Measurements from ENCODE around the gene CAPZB. TPM values are rescaled to one million over a fixed set of nuclear protein-coding genes. Genes with fewer than 3 reads are reported as not detected.

Gene CAPZB
- total and polyA plus RNA-seq, 10 donors = 139 to 386 (median 277) TPM

DNA sequence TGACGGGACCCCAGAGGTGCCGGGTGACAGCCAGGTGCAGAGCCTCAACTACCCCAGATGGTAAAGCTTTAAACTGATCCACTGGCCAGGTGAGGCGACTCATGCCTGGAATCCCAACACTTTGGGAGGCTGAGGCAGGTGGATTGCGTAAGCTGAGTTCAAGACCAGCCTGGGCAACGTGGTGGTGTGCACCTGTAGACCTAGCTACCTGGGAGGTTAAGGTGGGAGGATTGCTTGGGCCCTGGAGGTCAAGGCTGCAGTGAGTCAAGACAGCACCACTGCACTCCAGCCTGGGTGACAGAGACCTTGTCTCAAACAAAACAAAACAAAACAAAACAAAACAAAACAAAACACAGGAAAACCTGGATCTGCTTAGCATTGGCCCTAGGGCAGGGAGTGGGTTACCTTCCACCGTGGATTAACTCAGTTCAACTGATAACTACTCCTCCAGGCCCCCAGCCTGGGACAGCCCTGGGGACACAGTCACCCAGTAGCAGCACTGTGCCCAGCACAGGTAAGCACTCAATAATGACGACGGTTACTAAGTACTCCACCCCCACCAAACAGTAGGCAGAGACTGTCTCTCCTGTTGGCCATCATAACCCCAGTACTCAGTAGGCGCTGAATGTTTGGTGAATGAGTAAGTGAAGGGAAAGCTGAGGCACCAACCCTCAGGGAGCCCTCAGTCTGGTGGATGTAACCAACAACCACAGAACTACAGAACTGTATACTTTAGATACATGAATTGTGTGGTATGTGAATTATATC is 151.6 kb downstream of the CAPZB start:
- intact Hi-C loops (cut with DNase I; ENCODE audit: low total_unique reads) = no loop called here
- Histone ChIP-seq H3K4me3 (no peak overlapping the region), H3K9me3 (no peaks in the 10 kb centered on the region), H3K27ac (no peak overlapping the region), H3K4me1 (no peaks in the 10 kb centered on the region), H3K36me3 (peaks cover 0 to 69% (median 15%) of the 10 kb centered on the region in 6 donors), H3K27me3 (replicated peaks in 1 of 7) (no peaks in the 10 kb centered on the region)
- 79 to 88% (median 83%) methylated on average over 8 to 9 of the region's 9 CpGs for WGBS, 5 donors
- DNase-seq = no peak
- TF ChIP-seq POLR2A (IDR thresholded peaks at IDR 0.05) = no peak
- TF ChIP-seq POLR2AphosphoS5 (IDR thresholded peaks at IDR 0.05) = peak in 1 of 3 donors; percentile 4

DNA sequence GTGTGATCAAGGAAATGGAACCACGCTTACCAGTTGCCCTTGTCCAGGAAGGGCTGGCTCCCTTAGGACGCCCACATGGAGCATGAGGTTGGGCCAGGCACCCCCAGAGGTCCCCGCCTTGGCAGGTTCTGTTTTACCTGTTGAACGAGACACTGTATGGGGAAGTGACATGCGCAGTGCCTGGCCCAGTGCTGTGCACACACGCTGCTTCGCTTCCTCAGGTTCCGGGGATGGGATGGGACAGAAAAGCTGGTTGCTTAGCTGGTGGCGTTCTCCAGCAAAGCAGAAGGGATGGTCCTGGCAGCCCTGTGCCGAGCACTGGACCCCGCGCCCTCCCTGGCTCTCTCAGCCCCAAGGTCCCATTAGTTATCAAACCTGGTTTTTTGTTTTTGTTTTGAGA is 152.5 kb downstream of the CAPZB start:
- Histone ChIP-seq H3K27me3 (replicated peaks in 1 of 7) (no peaks in the 10 kb centered on the region), H3K4me1 (no peaks in the 10 kb centered on the region), H3K36me3 (peaks cover 0 to 69% (median 15%) of the 10 kb centered on the region in 6 donors), H3K9me3 (no peaks in the 10 kb centered on the region), H3K4me3 (no peak overlapping the region), H3K27ac (no peak overlapping the region)
- peak in 2 of 3 donors; percentile 54 to 70 for TF ChIP-seq POLR2AphosphoS5 (IDR thresholded peaks at IDR 0.05)
- TF ChIP-seq, protein P1, sequence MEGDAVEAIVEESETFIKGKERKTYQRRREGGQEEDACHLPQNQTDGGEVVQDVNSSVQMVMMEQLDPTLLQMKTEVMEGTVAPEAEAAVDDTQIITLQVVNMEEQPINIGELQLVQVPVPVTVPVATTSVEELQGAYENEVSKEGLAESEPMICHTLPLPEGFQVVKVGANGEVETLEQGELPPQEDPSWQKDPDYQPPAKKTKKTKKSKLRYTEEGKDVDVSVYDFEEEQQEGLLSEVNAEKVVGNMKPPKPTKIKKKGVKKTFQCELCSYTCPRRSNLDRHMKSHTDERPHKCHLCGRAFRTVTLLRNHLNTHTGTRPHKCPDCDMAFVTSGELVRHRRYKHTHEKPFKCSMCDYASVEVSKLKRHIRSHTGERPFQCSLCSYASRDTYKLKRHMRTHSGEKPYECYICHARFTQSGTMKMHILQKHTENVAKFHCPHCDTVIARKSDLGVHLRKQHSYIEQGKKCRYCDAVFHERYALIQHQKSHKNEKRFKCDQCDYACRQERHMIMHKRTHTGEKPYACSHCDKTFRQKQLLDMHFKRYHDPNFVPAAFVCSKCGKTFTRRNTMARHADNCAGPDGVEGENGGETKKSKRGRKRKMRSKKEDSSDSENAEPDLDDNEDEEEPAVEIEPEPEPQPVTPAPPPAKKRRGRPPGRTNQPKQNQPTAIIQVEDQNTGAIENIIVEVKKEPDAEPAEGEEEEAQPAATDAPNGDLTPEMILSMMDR (IDR thresholded peaks at IDR 0.05 in 8 of 11, conservative IDR thresholded peaks at IDR 0.05 in 3 of 11) = no peak
- WGBS, 5 donors = 89 to 97% (median 92%) methylated on average over 10 to 12 of the region's 12 CpGs
- intact Hi-C loops (cut with DNase I; ENCODE audit: low total_unique reads) = no loop called here
- no peak for DNase-seq

DNA sequence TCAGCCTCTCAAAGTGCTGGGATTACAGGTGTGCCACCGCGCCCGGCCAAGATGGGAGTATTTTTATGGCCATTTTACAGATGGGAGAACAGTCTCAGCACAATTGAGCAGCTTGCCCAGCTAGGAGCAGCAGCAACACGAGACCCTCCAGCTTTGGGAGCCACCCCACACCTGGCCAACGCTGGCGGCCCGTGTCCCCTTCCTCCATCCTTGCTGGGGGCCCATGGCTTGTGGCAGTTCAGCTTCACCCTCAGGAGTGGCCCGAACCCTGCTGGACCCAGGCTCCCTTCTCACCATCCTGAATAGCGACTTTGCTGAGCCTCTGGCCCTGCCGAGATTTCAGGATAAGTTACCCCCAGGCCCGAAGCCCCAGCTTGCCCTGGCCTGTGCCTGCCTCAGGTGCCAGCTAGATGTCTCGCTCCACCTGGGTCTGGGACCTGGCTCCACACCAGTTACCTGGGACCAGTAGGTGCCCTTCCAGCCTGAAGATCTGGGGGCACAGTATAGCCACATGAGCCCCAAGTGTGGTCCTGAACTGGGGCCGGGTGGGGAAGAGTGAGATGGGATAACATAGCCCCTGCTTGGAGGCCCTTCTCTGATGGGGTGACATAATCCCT is 154.0 kb downstream of the CAPZB start:
- 87 to 97% (median 92%) methylated on average over 10 to 13 of the region's 13 CpGs for WGBS, 5 donors
- intact Hi-C loops (cut with DNase I; ENCODE audit: low total_unique reads) = no loop called here
- no peaks in the 10 kb centered on the region for H3K4me1 ChIP-seq
- TF ChIP-seq POLR2A (IDR thresholded peaks at IDR 0.05) (no peak), POLR2AphosphoS5 (IDR thresholded peaks at IDR 0.05) (peak in 2 of 3 donors; percentile 22 to 71)
- DNase-seq = no peak
- H3K27ac ChIP-seq = no peak overlapping the region
- no peaks in the 10 kb centered on the region for H3K9me3 ChIP-seq
- peaks cover 0 to 69% (median 23%) of the 10 kb centered on the region in 6 donors for H3K36me3 ChIP-seq
- H3K4me3 ChIP-seq = no peak overlapping the region
- H3K27me3 ChIP-seq (replicated peaks in 1 of 7) = no peaks in the 10 kb centered on the region

DNA sequence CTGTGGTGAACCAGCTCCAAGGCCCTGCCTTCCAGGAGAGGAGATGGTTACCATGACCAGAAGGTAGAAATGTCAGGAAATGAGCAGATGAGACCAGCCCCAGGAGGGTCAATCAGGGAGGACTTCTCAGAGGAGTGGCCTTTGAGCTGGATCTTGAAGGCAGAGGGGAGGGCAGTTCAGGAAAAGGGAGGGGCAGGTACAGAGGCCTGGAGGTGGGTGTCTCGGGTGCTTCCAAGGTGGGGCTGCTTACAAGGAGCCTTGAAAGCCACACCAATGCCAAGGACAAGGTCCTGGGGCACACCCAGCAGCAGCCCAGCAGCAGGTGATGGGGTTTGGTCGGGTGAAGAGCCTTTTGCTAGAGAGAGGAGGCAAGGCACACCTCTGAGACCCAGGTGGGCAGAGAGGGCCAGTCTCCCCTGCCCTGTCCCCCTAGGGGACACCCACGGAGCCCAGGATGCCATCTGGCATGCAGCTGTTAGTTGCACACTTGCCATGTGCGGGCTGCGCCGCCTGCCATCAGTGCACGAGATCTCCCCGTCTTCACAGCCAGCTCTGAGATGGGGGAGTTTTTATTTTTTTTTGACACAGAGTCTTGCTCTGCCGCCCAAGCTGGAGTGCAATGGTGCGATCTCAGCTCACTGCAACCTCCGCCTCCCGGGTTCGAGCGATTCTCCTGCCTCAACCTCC is 154.7 kb downstream of the CAPZB start:
- H3K9me3 ChIP-seq = no peaks in the 10 kb centered on the region
- no peaks in the 10 kb centered on the region for H3K27me3 ChIP-seq (replicated peaks in 1 of 7)
- H3K4me3 ChIP-seq = no peak overlapping the region
- H3K27ac ChIP-seq = no peak overlapping the region
- intact Hi-C loops (cut with DNase I; ENCODE audit: low total_unique reads) = no loop called here
- WGBS, 5 donors = 84 to 93% (median 91%) methylated on average over 7 to 14 of the region's 14 CpGs
- no peaks in the 10 kb centered on the region for H3K4me1 ChIP-seq
- H3K36me3 ChIP-seq = peaks cover 0 to 77% (median 31%) of the 10 kb centered on the region in 6 donors
- TF ChIP-seq, protein P1 (IDR thresholded peaks at IDR 0.05 in 8 of 11, conservative IDR thresholded peaks at IDR 0.05 in 3 of 11) = no peak
- peak in 2 of 3 donors; percentile 1 to 13 for TF ChIP-seq POLR2AphosphoS5 (IDR thresholded peaks at IDR 0.05)
- DNase-seq = no peak

DNA sequence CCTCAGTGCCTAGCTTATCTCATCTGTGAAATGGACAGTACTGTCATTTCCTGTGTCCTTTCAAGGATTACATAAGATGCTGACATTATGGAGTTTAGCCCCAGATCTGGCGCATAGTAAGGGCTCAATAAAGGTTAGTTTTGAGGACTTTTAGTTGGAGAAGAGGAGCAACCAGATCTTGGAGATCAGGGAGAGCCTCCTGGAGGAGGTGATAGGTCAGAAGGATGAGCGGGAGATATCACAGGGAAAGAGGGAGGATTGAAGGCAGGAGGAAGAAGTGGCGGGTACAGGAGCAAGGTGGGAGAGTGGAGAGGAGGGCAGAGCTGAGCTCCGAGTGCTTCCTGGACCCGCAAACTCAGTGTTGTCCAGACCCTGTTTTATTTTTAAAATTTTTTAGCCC is 155.7 kb downstream of the CAPZB start:
- Histone ChIP-seq H3K27ac (no peak overlapping the region), H3K4me3 (no peak overlapping the region), H3K36me3 (peaks cover 0 to 87% (median 39%) of the 10 kb centered on the region in 6 donors), H3K27me3 (replicated peaks in 1 of 7) (no peaks in the 10 kb centered on the region), H3K9me3 (no peaks in the 10 kb centered on the region), H3K4me1 (no peaks in the 10 kb centered on the region)
- TF ChIP-seq, protein P1 (IDR thresholded peaks at IDR 0.05 in 8 of 11, conservative IDR thresholded peaks at IDR 0.05 in 3 of 11) = no peak
- no peak for TF ChIP-seq POLR2A (IDR thresholded peaks at IDR 0.05)
- no peak for TF ChIP-seq POLR2AphosphoS5 (IDR thresholded peaks at IDR 0.05)
- no peak for DNase-seq
- intact Hi-C loops (cut with DNase I; ENCODE audit: low total_unique reads) = no loop called here
- 88 to 96% (median 90%) methylated on average over 5 of the region's 5 CpGs for WGBS, 5 donors

Data from spleen (tissue), 11 donors.